ENCODE measurements around the gene CCDC78. TPM values are rescaled to one million over a fixed set of nuclear protein-coding genes. Genes with fewer than 3 reads are reported as not detected.

The CCDC78 gene
- total RNA-seq, 1 donor from 2014 or later, result 0.38 TPM

Other genes starting within 250 kb of the CCDC78 start
- 31.6 TPM for gene CAPN15, start 198.7 kb downstream of the CCDC78 start, total RNA-seq
- not detected for gene PRR35, start 166.0 kb downstream of the CCDC78 start, total RNA-seq
- 0.28 TPM for gene NHLRC4, start 159.4 kb downstream of the CCDC78 start, total RNA-seq
- gene PIGQ, start 156.5 kb downstream of the CCDC78 start, total RNA-seq, result 42.1 TPM
- gene RAB40C, start 136.4 kb downstream of the CCDC78 start, total RNA-seq, result 15.5 TPM
- gene WFIKKN1, start 95.5 kb downstream of the CCDC78 start, total RNA-seq, result 0.96 TPM
- gene METTL26, start 90.1 kb downstream of the CCDC78 start, total RNA-seq, result 33.2 TPM
- gene MCRIP2, start 84.6 kb downstream of the CCDC78 start, total RNA-seq, result 101 TPM
- 17.2 TPM for gene WDR90, start 77.1 kb downstream of the CCDC78 start, total RNA-seq
- 57.9 TPM for gene RHOT2, start 58.3 kb downstream of the CCDC78 start, total RNA-seq
- gene RHBDL1, start 50.8 kb downstream of the CCDC78 start, total RNA-seq, result 1.1 TPM
- gene STUB1, start 46.0 kb downstream of the CCDC78 start, total RNA-seq, result 56.2 TPM
- 40.5 TPM for gene JMJD8, start 42.1 kb downstream of the CCDC78 start, total RNA-seq
- 12.2 TPM for gene WDR24, start 36.0 kb downstream of the CCDC78 start, total RNA-seq
- 0.30 TPM for gene FBXL16, start 20.6 kb downstream of the CCDC78 start, total RNA-seq
- gene METRN, start 11.3 kb downstream of the CCDC78 start, total RNA-seq, result 60.0 TPM
- gene ANTKMT, start 5.3 kb downstream of the CCDC78 start, total RNA-seq, result 37.1 TPM
- 1.2 TPM for gene HAGHL, start 663 bp upstream of the CCDC78 start, total RNA-seq
- 18.3 TPM for gene CIAO3, start 14.6 kb upstream of the CCDC78 start, total RNA-seq
- 0.08 TPM for gene MSLN, start 34.3 kb upstream of the CCDC78 start, total RNA-seq
- gene RPUSD1, start 61.9 kb upstream of the CCDC78 start, total RNA-seq, result 9.0 TPM
- gene CHTF18, start 62.2 kb upstream of the CCDC78 start, total RNA-seq, result 6.4 TPM
- not detected for gene GNG13, start 74.3 kb upstream of the CCDC78 start, total RNA-seq
- 13.5 TPM for gene LMF1, start 244.5 kb upstream of the CCDC78 start, total RNA-seq